ENCODE data around the gene PRR15L. TPM values are rescaled to one million over a fixed set of nuclear protein-coding genes. Genes with fewer than 3 reads are reported as not detected.

The PRR15L gene
- total and polyA plus RNA-seq, 2 of the 4 experiments (the other 2 are of a cell fraction): not detected

GRCh38 chr17:47945529-47946508 is 11.9 kb downstream of the PRR15L start:
- in situ Hi-C loops (cut with MboI; ENCODE audit: low sequenced_read_pairs): no loop called here
- H2AK9ac ChIP-seq (replicated peaks; ENCODE audit: low read depth, low read length, poor library complexity): no peak overlapping the region
- no peak overlapping the region for H3K14ac ChIP-seq (replicated peaks; ENCODE audit: low read depth, low read length)
- no peak overlapping the region for H2BK15ac ChIP-seq (ENCODE audit: low read depth, low read length)
- DNase-seq (no peak), ATAC-seq (ENCODE audit: low read depth) (no peak)
- no peak overlapping the region for H2BK120ac ChIP-seq (ENCODE audit: low read depth, low read length)
- H3K27me3 ChIP-seq (ENCODE audit: control insufficient read depth, insufficient read depth, low read length): no peaks in the 10 kb centered on the region
- no peak overlapping the region for H2BK20ac ChIP-seq (ENCODE audit: low read depth, low read length)
- no peak overlapping the region for H3K4me2 ChIP-seq (ENCODE audit: low read depth, low read length)
- dilution Hi-C loops (cut with HindIII; ENCODE audit: low sequenced_read_pairs, unreplicated experiment): no loop called here
- H3K9me3 ChIP-seq (ENCODE audit: control insufficient read depth, insufficient read depth, low read length): no peaks in the 10 kb centered on the region
- no peak overlapping the region for H2AK5ac ChIP-seq (ENCODE audit: low read depth, low read length)
- H3K18ac ChIP-seq (ENCODE audit: low read depth, low read length): no peak overlapping the region
- peaks cover 5% of the 10 kb centered on the region for H3K4me1 ChIP-seq (ENCODE audit: control insufficient read depth, insufficient read depth, low read length)
- H3K4me3 ChIP-seq (ENCODE audit: insufficient read depth, low read depth, low read length): no peak overlapping the region
- POLR2A ChIA-PET (ENCODE audit: unreplicated experiment): no interaction called here
- no peak overlapping the region for H4K5ac ChIP-seq (ENCODE audit: low read depth, low read length)
- H4K91ac ChIP-seq (ENCODE audit: insufficient read depth, low read depth, low read length): no peak overlapping the region
- H3K79me1 ChIP-seq (ENCODE audit: low read depth in 1 of 2, low read length in 2 of 2): peaks cover 7 to 22% of the 10 kb centered on the region in 2 experiments
- BruUV-seq (replicated peaks): no TSS peak
- no peak overlapping the region for H4K8ac ChIP-seq (ENCODE audit: low read depth in 2 of 2, low read length in 2 of 2)
- H3K56ac ChIP-seq (ENCODE audit: extremely low read depth, insufficient read depth, low read length): no peak overlapping the region
- CTCF ChIA-PET: interaction anchor here (1.1 to 1.5 kb wide), 2 partner anchors 9 to 155 kb away, joined by 3 to 8 read pairs; no protein-coding TSS in a partner anchor
- no peak for TF ChIP-seq RCOR1 (IDR thresholded peaks at IDR 0.05; ENCODE audit: insufficient replicate concordance, low read length)
- no peak for TF ChIP-seq CTCF (conservative IDR thresholded peaks at IDR 0.05; ENCODE audit: low read depth, low read length)
- TF ChIP-seq NFE2L2 (IDR thresholded peaks at IDR 0.05; ENCODE audit: low read depth, low read length): no peak
- TF ChIP-seq MAFK (IDR thresholded peaks at IDR 0.05; ENCODE audit: low read depth, low read length): no peak
- TF ChIP-seq SMC3 (IDR thresholded peaks at IDR 0.05; ENCODE audit: low read depth, low read length): no peak
- no peak for TF ChIP-seq MXI1 (IDR thresholded peaks at IDR 0.05; ENCODE audit: borderline replicate concordance, low read depth, low read length)
- no peak for TF ChIP-seq RAD21 (IDR thresholded peaks at IDR 0.05; ENCODE audit: low read length)
- TF ChIP-seq CHD1 (IDR thresholded peaks at IDR 0.05; ENCODE audit: low read depth, low read length): no peak
- TF ChIP-seq RFX5 (IDR thresholded peaks at IDR 0.05; ENCODE audit: low read depth, low read length): no peak
- no peak for TF ChIP-seq BHLHE40 (IDR thresholded peaks at IDR 0.05; ENCODE audit: low read depth, low read length)
- intact Hi-C loops (cut with micrococcal nuclease): loop anchor here (5.0 kb wide), 1 partner anchor 104 kb away; the partner anchor contains the start of gene SCRN2
- WGBS, 2 experiments (ENCODE audit: extremely low coverage in 2 of 2, insufficient read length in 1 of 2): 93% methylated on average over 2 of the region's 10 CpGs; no CpG with 5 or more reads in 1 of the 2 experiments
- H3K27ac ChIP-seq (ENCODE audit: insufficient read depth, low read length): no peak overlapping the region
- peaks cover 2% of the 10 kb centered on the region; the same call in 1 of the 2 replicates for H4K20me1 ChIP-seq (ENCODE audit: insufficient read depth, low read length)
- H3K4ac ChIP-seq (ENCODE audit: low read depth, low read length): no peak overlapping the region
- no peak overlapping the region for H3K9ac ChIP-seq (ENCODE audit: low read depth, low read length)
- H2AFZ ChIP-seq (replicated peaks; ENCODE audit: low read length, poor library complexity): no peak overlapping the region
- no peak overlapping the region for H2BK5ac ChIP-seq (ENCODE audit: low read depth, low read length, poor library complexity, severe bottlenecking)
- H3K23ac ChIP-seq (ENCODE audit: low read depth, low read length): no peak overlapping the region
- H3K9me1 ChIP-seq (ENCODE audit: insufficient read depth, low read length): 0 out of 2 replicates have a peak, but pooled peaks cover 3% of the 10 kb centered on the region
- peaks cover 2% of the 10 kb centered on the region for H3K36me3 ChIP-seq (ENCODE audit: control insufficient read depth, insufficient read depth, low read length)
